ENCODE results near the gene ZNF185.

The ZNF185 gene

DNA sequence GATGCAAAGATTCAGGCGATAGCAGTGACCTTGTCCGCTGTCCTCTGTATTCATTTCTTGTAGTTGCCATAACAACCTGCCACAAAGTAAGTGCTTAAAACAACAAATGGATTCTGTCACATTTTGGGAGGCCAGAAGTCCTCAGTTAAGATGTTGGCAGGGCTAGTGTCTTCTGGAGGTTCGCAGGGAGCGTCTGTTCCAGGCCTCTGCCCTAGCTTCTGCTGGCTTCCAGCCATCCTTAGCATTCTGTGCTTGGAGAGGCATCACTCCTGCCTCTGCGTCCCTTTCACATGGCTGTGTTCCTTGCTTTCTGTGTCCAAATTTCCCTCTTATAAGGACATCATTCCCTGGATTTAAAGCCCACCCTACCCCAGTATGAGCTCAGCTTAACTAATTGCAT, 31.5 kb upstream of the ZNF185 start:
- no peak overlapping the region for H3K4me3 ChIP-seq (replicated peaks in 1 of 2; ENCODE audit: low read depth in 2 of 2, low read length in 2 of 2)
- DNase-seq (ENCODE audit: low read depth in 2 of 2): no peak
- TF ChIP-seq, protein P1, sequence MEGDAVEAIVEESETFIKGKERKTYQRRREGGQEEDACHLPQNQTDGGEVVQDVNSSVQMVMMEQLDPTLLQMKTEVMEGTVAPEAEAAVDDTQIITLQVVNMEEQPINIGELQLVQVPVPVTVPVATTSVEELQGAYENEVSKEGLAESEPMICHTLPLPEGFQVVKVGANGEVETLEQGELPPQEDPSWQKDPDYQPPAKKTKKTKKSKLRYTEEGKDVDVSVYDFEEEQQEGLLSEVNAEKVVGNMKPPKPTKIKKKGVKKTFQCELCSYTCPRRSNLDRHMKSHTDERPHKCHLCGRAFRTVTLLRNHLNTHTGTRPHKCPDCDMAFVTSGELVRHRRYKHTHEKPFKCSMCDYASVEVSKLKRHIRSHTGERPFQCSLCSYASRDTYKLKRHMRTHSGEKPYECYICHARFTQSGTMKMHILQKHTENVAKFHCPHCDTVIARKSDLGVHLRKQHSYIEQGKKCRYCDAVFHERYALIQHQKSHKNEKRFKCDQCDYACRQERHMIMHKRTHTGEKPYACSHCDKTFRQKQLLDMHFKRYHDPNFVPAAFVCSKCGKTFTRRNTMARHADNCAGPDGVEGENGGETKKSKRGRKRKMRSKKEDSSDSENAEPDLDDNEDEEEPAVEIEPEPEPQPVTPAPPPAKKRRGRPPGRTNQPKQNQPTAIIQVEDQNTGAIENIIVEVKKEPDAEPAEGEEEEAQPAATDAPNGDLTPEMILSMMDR (IDR thresholded peaks at IDR 0.05; ENCODE audit: low read depth, low read length): no peak

DNA sequence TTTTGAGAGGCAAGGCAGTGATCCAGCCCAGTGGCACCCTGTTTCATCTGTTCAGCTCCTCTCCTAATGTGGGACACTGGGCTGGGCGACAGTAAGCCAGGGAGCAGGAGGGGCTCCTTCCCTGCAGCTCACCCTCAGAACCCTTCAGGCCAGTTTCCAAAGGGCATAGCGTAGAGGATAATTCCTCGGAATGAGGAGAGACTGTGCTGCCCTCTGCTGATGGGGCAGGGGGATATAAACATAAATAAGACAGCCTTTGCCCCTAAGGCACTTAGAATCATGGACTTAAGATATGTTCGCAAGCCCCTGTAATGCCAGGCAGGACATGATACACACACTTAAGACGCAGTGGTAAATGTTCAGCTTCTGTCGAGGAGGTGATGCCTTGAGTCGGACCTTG, 27.9 kb upstream of the ZNF185 start:
- TF ChIP-seq, protein P1 (IDR thresholded peaks at IDR 0.05; ENCODE audit: low read depth, low read length): no peak
- no peak for DNase-seq (ENCODE audit: low read depth in 2 of 2)
- H3K4me3 ChIP-seq (replicated peaks in 1 of 2; ENCODE audit: low read depth in 2 of 2, low read length in 2 of 2): no peak overlapping the region

DNA sequence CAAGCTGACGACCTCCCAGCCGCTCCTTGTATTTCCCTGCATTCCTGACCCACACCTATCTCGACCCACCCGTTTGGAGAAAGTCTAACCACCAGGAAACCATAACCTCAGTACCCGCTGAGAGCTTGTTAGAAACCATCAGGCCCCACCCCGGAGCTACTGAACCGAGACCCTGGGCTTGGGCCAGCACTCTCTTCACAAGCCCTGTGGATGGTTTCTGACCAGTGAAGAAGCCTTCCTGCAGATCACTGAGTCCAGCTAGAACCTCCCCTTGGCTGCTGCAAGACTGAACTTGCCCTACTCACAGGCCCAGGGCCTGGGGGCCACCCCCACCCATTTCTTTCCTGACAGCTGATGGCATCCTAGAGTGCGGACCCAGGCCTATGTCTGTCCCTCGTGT, 26.6 kb upstream of the ZNF185 start:
- DNase-seq (ENCODE audit: low read depth in 2 of 2): no peak
- TF ChIP-seq, protein P1 (IDR thresholded peaks at IDR 0.05; ENCODE audit: low read depth, low read length): no peak
- no peak overlapping the region for H3K4me3 ChIP-seq (replicated peaks in 1 of 2; ENCODE audit: low read depth in 2 of 2, low read length in 2 of 2)

DNA sequence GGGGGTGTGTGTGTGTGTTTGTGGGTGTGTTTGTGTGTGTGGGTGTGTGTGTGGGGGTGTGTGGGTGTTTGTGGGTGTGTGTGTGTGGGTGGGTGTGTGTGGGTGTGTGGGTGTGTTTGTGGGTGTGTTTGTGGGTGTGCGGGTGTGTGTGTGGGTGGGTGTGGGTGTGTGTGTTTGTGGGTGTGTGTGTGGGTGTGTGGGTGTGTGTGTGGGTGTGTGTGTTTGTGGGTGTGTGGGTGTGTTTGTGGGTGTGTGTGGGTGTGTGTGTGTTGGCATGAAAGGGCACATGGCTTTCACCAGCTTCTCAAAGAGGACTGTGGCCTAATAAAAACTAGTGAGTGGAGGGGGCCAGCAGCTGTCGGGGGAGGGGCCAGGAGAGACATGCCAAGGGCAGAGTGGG, 25.3 kb upstream of the ZNF185 start:
- DNase-seq (ENCODE audit: low read depth in 2 of 2): no peak
- H3K4me3 ChIP-seq (replicated peaks in 1 of 2; ENCODE audit: low read depth in 2 of 2, low read length in 2 of 2): no peak overlapping the region
- TF ChIP-seq, protein P1 (IDR thresholded peaks at IDR 0.05; ENCODE audit: low read depth, low read length): no peak

DNA sequence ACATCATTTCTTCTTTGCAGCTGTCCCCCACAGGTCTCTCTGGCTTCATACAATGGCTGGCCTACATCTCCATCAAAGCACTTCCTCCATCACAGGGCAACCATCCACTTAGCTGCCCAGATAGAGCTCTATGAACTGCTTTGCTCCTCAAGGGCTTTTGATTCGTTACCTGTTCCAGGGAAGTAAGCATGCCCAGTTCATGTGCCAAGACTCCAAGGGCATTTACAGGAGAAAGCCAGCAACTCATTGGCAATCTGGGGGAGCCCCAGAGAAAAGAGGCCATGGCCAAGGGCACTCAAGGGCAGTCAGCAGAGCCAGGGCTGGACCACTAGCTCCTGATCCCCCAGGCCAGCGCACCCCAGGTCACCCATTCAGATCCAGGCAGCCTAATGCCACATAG, 24.5 kb upstream of the ZNF185 start:
- no peak for DNase-seq (ENCODE audit: low read depth in 2 of 2)
- TF ChIP-seq, protein P1 (IDR thresholded peaks at IDR 0.05; ENCODE audit: low read depth, low read length): no peak
- no peak overlapping the region for H3K4me3 ChIP-seq (replicated peaks in 1 of 2; ENCODE audit: low read depth in 2 of 2, low read length in 2 of 2)

DNA sequence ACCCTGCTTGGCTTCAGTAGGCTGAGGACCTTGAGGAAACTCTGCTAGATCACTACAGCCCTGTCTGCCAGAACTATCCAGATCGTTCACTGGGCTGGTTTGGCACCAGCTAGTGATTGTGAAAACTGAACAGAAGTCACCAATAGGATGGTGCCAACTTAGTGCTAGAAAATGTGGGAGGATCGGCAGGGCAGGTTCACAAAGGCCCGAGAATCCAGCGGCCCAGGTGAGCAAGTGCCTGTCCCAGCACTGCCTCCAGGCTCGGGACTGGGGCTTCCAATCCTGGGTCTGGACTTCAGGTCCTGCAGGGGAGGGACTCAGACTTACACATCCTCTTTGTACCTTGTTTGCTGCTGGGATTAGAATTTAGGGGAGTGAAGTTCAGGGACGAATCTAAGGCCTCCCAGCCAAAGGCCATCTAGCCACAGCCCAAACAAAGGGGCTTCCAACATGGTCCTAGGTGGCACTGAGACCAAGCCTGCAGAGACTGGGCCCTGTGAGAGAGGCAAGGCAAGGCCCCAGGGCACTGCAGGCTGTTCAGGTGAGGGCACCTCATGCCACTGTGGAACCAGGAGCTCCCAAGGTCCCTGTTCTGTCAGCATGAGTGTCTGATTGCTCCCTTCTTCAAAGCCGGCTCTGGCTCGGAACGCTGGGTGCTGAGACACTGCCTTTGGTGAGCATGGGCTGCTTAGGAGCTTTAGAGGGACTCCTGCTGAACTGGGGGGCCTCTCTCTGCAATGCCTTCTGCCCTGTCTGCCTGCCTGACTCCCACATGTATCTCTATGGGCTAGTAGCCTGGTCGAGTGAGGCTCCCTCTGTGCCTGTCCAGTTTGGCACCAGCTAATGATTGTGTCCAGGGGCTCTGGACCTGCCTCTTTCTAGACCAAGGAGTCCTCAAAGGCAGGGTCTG, 20.7 kb upstream of the ZNF185 start:
- DNase-seq (ENCODE audit: low read depth in 2 of 2): no peak
- H3K4me3 ChIP-seq (replicated peaks in 1 of 2; ENCODE audit: low read depth in 2 of 2, low read length in 2 of 2): no peak overlapping the region
- TF ChIP-seq, protein P1 (IDR thresholded peaks at IDR 0.05; ENCODE audit: low read depth, low read length): no peak

Data from cardiac fibroblast (primary cell).